ENCODE results near the gene DIP2C.

DNA sequence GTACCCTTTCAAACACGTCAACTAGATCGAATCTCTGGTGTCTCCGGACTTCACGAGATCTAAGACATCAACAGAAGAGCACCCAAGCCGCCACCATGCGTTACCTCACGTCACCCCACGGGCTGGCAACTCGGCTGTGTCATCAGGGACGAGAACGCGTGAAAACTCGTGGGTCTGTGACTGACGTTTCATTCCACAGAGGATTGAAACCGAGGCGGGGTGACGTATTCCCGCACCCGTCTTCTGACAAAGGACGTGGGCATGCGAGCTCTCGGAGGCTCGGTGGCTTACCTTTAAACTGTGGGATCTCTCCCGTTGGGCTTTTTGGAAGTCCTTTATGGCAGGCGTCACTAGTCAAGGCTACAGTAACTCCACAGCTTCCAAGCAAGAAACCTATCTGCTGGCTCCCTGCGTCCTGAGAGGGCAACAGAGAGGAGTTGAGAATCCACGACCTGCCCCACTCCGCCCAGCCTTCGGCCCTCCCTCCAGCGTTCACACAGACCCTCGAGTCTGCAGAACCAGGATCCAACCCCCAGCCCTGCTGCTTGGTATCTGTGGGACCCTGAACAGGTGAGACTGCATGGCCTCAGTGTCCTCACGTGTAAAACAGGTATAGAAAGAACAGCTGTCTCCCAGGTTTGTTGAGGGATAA is 298.9 kb downstream of the DIP2C start:
- TF ChIP-seq, protein P1, sequence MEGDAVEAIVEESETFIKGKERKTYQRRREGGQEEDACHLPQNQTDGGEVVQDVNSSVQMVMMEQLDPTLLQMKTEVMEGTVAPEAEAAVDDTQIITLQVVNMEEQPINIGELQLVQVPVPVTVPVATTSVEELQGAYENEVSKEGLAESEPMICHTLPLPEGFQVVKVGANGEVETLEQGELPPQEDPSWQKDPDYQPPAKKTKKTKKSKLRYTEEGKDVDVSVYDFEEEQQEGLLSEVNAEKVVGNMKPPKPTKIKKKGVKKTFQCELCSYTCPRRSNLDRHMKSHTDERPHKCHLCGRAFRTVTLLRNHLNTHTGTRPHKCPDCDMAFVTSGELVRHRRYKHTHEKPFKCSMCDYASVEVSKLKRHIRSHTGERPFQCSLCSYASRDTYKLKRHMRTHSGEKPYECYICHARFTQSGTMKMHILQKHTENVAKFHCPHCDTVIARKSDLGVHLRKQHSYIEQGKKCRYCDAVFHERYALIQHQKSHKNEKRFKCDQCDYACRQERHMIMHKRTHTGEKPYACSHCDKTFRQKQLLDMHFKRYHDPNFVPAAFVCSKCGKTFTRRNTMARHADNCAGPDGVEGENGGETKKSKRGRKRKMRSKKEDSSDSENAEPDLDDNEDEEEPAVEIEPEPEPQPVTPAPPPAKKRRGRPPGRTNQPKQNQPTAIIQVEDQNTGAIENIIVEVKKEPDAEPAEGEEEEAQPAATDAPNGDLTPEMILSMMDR (IDR thresholded peaks at IDR 0.05): no peak
- TF ChIP-seq POLR2A (IDR thresholded peaks at IDR 0.05) (no peak), POLR2AphosphoS5 (IDR thresholded peaks at IDR 0.05) (no peak)
